Lung (tissue), 12 donors: ENCODE data around the gene CPT1B. TPM values are rescaled to one million over a fixed set of nuclear protein-coding genes. Genes with fewer than 3 reads are reported as not detected.
"Not testable (repeated sequence)": the region's sequence is repeated elsewhere in the genome, so short reads cannot be mapped to it uniquely, and the experiment has no call there.

ENCODE experiments used
- ATAC-seq: fragments of 200-7000 bp; cut with Tn5 transposase; one replicate; pipeline ENCODE4 v1.9.1; 2020; ENCODE audit warnings: moderate number of reproducible peaks; ENCODE audit not compliant: insufficient read depth, low FRiP score
- DNase-seq, 3 donors: peaks; one replicate each; pipeline ENCODE4 v3.0.0-alpha.2; 2013 to 2017
- H3K27ac ChIP-seq, 2 donors: one replicate each; pipeline ENCODE4 v1.5.1; 2013; ENCODE audit warnings: mild to moderate bottlenecking in 2 of 2, moderate library complexity in 2 of 2, control low read depth in 1 of 2, inconsistent platforms in 1 of 2, low read depth in 1 of 2, low read length in 1 of 2
- H3K27me3 ChIP-seq, 3 donors: one replicate each; pipeline ENCODE4 v1.5.1; 2013; ENCODE audit warnings: low read length in 2 of 3; ENCODE audit not compliant: control insufficient read depth in 3 of 3, insufficient read depth in 3 of 3
- H3K36me3 ChIP-seq, 4 donors: one replicate each; pipeline ENCODE4 v1.5.1; 2013; ENCODE audit warnings: low read length in 4 of 4, mild to moderate bottlenecking in 1 of 4, moderate library complexity in 1 of 4; ENCODE audit not compliant: control insufficient read depth in 4 of 4, insufficient read depth in 4 of 4
- H3K4me1 ChIP-seq, 5 donors: one replicate each; pipeline ENCODE4 v1.5.1; 2013; ENCODE audit warnings: low read length in 5 of 5, mild to moderate bottlenecking in 2 of 5, moderate library complexity in 1 of 5; ENCODE audit not compliant: control insufficient read depth in 5 of 5, insufficient read depth in 5 of 5
- H3K4me3 ChIP-seq: one replicate; pipeline ENCODE4 v1.5.1; 2013; ENCODE audit warnings: mild to moderate bottlenecking, control low read depth, moderate library complexity
- H3K9ac ChIP-seq, 2 donors: one replicate each; pipeline ENCODE4 v1.5.1; 2013; ENCODE audit warnings: low read length in 2 of 2, control low read depth in 1 of 2; ENCODE audit not compliant: insufficient read depth in 1 of 2
- H3K9me3 ChIP-seq, 4 donors: one replicate each; pipeline ENCODE4 v1.5.1; 2013; ENCODE audit warnings: low read length in 3 of 4, mild to moderate bottlenecking in 1 of 4, moderate library complexity in 1 of 4; ENCODE audit not compliant: control insufficient read depth in 4 of 4, insufficient read depth in 3 of 4
- CTCF ChIP-seq: IDR thresholded peaks from 2 replicates; pipeline ENCODE4 v1.5.1; 2012; ENCODE audit warnings: mild to moderate bottlenecking; ENCODE audit errors: control extremely low read depth, extremely low read depth
- WGBS, 2 donors: extraction: QIAGEN DNeasy Blood & Tissue Kit; methylation state at CpG; one replicate each; pipeline ENCODE4 v1.1.7; 2013; 5-methylcytosine and 5-hydroxymethylcytosine counted together
- polyA plus RNA-seq, 2 donors: library from polyadenylated mRNA; stranded (reverse); fragments of 200-250 nt; gene quantifications; one replicate each; pipeline ENCODE4 v1.2.1, GENCODE V29; 2013
- total RNA-seq, 2 donors: library from RNA; depleted of rRNA in 1 of 2; stranded (reverse); fragments of >200 nt in 1 of 2; gene quantifications; one replicate each; pipeline ENCODE4 v1.2.1, GENCODE V29; 2014 to 2021
- donor health status: control.
- donor health status: control.
- donor health status: Bipolar disorder and iron deficiency.
- donor health status: healthy.
- donor health status: DM: yes; HTN: yes; CAD: no.

Gene CPT1B
- total and polyA plus RNA-seq, 4 donors: 5.7 to 21.2 (median 13.2) TPM

- WGBS, 2 donors: 3 to 4% methylated on average over 52 of the region's 52 CpGs
- H3K4me1 ChIP-seq: peaks cover 0 to 20% (median 2%) of the 10 kb centered on the region in 5 donors
- no peaks in the 10 kb centered on the region for H3K36me3 ChIP-seq
- peak; percentile 50 for TF ChIP-seq CTCF
- DNase-seq (peak; percentile 62 to 81 (median 77)), ATAC-seq (no peak)
- peaks cover 4 to 32% (median 22%) of the 10 kb centered on the region in 3 donors for H3K27me3 ChIP-seq
- H3K9ac ChIP-seq: no peak overlapping the region
- no peaks in the 10 kb centered on the region for H3K9me3 ChIP-seq
- H3K4me3 ChIP-seq: no peak overlapping the region
- peak overlapping the region in 1 of 2 donors; percentile 78 for H3K27ac ChIP-seq
Observed at GRCh38 chr22:50544078-50544745, 34.0 kb downstream of the CPT1B start.

DNA sequence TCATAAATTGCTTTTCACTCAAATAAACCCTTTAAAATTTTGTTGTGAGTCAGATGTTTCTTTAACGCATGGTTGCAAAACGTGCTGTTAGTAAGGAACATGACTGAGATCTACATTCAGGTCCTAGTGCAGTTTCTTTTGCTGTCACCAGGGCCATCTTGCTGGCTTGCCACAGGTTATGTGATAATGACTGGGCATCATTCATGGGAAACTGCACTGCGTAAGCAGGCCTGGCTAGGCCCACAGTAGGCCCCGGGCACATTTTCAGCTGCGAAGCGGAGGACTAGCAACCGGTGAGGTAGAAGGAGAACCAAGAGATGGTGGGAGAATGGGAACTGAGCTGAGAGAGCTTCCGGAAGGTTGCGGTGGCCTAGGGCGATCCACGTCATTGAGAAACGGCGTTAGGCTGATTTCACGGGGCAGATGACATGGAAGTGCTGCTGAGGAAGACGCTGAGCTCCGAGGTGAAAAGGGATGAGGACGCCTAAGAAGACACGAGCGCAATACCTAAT is 35.8 kb downstream of the CPT1B start:
- Histone ChIP-seq H3K27me3 (peaks cover 0 to 22% (median 21%) of the 10 kb centered on the region in 3 donors), H3K36me3 (no peaks in the 10 kb centered on the region), H3K4me3 (no peak overlapping the region), H3K27ac (peak overlapping the region in 1 of 2 donors; percentile 48), H3K9ac (no peak overlapping the region), H3K9me3 (no peaks in the 10 kb centered on the region), H3K4me1 (peaks cover 0 to 14% (median 2%) of the 10 kb centered on the region in 5 donors)
- ATAC-seq: peak; percentile 2
- WGBS, 2 donors: 39 to 76% methylated on average over 19 of the region's 19 CpGs
- no peak for TF ChIP-seq CTCF
- DNase-seq: no peak

- peak; percentile 22 for ATAC-seq
- H3K4me3 ChIP-seq, H3K36me3 ChIP-seq, H3K9ac ChIP-seq, H3K9me3 ChIP-seq, DNase-seq: not testable (repeated sequence)
- 28 to 46% methylated on average over 5 of the region's 5 CpGs for WGBS, 2 donors
- Histone ChIP-seq H3K27ac (peak overlapping the region in 1 of 2 donors; percentile 87), H3K27me3 (peaks cover 0 to 22% (median 21%) of the 10 kb centered on the region in 3 donors), H3K4me1 (peaks cover 0 to 14% (median 2%) of the 10 kb centered on the region in 5 donors)
Observed at GRCh38 chr22:50541667-50542026, 36.6 kb downstream of the CPT1B start.

GRCh38 chr22:50540381-50540780 is 37.8 kb downstream of the CPT1B start:
- Histone ChIP-seq H3K27ac (no peak overlapping the region), H3K9me3 (no peaks in the 10 kb centered on the region), H3K27me3 (peaks cover 0 to 19% (median 9%) of the 10 kb centered on the region in 3 donors), H3K4me1 (peaks cover 0 to 14% (median 2%) of the 10 kb centered on the region in 5 donors), H3K4me3 (no peak overlapping the region), H3K9ac (no peak overlapping the region), H3K36me3 (no peaks in the 10 kb centered on the region)
- no peak for ATAC-seq
- no peak for DNase-seq
- TF ChIP-seq CTCF: no peak
- WGBS, 2 donors: 72 to 75% methylated on average over 10 of the region's 10 CpGs
